NCI-H748 (cell line): ENCODE measurements around the gene USP34.

Experiments
- DNase-seq: peaks from one replicate; lab custom pipeline; 2025; ENCODE audit not compliant: unreplicated experiment; lab: John Stamatoyannopoulos, UW

The USP34 gene

DNA sequence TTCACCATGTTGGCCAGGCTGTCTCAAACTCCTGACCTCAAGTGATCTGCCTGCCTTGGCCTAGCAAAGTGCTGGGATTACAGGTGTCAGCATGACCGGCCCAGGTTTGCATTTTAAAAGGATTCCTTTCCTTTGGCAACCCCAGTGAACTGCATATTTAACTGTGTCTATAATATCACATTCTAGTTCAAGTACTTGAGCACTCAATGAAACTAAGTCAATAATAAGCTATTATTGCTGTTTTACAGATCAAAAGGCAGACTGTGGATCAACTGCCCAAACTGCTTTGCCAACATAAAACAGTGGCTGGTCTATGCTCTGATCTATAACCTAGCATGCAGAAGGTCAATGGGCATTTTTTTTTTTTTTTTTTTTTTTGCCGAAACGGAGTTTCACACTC is 144.5 kb downstream of the USP34 start:
- DNase-seq, result peak; percentile 8

DNA sequence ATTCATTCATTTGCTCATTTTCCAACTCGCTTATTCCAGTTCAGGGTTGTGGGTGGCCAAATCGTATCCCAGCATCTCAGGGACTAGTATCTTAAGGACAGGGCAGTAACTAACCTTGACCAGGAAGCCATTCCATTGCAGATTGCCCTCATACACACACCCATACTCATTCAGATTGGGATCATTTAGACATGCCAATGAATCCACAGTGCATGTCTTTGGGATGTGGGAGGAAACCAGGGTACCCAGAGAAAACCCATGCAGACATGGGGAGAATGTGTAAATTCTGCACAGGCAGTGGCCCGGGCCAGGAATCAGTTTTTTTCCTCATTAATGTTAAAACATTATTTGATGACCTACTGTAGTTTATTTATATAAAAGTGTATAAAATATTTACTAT is 150.7 kb downstream of the USP34 start:
- no peak for DNase-seq

DNA sequence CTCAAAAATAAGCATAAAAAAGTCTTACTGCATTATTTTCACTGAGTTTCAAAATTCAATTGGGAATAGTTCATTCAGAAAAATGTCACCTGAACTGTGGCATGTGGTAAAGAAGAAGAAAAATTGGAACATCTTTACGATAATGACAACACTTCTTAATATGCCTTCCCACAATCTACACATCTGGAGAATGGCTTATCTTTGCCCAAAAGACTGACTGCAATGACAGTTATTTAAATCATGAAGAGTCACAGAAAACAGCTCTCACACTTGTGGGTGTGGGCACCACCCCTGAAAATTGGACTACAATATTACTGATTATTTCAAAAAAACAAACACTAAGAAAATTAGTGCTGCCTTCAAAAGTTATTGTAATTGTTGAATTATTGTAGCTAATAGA is 152.3 kb downstream of the USP34 start:
- DNase-seq, result no peak

DNA sequence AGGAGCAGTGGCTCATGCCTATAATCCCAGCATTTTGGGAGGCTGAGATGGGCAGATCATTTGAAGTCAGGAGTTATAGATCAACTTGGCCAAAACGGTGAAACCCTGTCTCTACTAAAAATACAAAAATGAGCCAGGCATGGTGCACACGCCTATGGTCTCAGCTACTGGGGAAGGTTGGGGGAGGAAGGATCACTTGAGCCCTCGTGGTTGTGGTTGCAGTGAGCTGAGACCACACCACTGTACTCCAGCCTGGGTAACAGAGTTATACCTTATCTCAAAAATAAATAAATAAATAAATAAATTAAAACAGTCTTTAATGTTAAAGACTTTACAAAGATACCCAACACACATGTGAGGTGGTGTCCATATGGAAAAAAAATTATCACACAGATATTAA is 174.9 kb downstream of the USP34 start:
- DNase-seq, result no peak

DNA sequence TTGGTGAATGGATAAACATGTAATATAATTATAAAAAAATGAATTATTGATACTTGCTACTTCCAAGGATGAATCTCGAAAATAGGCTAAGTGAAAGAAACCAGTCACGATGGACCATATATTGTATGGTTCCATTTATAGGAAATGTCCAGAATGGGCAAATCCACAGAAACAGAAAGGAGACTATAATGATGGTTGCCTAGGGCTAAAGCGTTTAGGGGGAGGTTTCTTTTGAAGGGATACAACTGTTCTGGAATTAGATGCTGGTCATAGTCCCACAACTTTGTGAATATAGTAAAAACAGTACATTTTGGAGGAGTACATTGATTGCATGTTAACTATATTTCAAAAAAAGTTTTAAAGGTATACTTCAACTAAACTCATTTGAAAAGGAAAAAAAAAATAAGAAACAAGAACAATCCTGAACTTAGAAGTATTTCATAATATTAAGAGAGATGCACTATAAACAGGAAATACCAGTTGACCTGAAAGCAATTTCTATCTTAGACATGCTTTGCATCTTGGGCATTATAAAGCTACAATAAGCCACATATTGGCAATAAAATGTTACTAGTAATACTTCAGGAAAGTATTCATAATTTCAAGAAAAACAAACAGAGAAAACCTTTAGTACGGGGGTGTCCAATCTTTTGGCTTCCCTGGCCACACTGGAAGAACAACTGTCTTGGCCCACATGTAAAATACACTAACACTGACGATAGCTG is 178.9 kb downstream of the USP34 start:
- DNase-seq, result no peak

DNA sequence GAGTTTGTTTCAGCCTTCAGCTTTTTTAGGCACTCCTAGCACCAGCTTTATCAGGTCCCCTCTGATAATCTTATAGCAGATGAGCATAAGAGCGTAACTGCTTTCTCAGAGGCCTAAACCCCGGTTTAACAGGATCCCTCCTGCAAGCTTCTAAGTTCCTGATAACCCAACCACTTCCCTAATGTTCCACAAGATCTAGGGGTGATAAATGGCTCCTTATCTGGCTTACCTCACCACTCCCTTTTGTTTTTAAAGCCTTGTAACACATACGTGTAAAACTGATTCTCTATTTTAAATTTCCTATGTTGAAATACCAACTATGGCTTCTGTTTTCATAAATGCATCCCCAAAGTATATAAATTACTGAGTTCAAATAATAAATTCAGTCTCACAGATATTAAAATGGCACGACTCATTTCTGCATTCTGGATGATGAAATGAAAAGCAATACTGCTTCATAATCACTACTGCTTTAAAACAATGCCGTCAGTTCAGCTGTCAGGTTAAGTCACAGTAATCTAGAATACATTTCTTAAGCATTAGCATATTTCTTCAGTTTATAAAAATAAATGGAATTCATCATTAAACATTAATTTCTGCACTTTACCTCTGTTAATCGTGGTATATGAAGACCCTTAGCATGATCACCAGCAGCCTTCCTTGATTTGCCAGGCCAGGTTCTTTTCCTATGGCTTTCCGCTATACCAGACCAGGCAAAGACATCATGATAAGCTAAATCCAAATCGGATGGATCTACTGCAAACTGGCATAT is 182.6 kb downstream of the USP34 start:
- DNase-seq, result no peak

DNA sequence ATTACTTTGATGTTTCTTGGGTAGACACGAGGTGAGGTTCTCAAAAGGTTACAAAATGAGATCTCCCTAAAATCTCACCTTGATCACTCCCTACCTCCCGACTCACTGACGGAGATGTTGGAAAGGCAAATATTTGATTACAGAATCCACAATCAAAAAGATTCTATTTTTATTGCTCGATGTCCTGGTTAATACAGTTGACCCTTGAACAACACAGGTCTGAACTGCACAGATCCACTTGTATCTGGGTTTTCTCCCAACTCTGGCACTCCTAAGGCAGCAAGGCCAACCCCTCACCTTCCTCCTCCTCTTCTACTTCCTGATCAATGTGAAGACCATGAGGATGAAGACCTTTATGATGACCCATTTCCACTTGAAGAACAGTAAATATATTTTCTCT is 183.6 kb downstream of the USP34 start:
- no peak for DNase-seq

DNA sequence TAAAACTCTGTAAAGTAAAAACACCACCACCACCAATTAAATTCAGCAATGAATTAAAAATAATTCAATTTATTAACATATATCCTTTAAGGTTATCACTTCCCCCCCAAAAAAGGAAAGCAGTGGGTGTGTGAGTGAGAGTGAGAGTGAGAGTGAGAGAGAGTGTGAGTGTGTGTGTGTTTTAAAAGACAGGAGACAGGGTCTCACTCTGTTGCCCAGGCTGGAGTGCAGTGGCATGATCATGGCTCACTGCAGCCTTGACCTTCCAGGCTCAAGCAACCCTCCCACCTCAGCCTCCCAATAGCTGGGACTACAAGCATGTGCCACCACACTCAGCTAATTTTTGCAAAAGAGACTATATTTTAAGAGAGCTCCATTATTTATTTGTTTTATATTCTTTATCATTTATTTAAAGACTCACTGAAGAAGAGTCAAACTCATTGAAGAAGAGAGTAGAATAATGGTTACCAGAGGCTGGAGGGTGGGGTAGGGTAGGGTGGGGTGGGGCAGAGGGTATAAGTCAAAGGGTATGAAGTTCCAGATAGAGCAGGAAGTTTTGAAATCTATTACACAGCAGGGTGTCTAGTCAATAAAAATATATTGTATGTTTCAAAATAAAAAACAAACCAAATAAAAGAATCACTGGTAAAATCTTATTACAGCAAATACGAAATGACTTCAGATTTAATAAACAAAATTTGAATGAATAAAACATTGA is 187.3 kb downstream of the USP34 start:
- no peak for DNase-seq

DNA sequence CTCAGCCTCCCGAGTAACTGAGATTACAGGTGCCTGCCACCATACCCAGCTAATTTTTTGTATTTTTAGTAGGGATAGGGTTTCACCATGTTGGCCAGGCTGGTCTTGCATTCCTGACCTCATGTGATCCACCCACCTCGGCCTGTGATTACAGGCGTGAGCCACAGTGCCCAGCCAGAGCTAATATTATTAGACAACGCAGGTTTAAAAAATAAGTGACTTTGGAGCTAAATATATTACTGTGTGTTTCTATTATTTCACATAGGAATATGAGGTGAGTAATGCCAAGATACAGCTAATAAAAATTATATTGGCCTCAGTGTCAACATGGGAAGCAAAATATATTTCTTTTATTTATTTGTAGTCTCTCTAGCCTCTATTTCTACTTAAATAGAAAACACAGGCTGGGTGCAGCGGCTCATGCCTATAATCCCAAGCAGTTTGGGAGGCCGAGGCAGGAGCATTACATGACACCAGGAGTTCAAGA is 188.7 kb downstream of the USP34 start:
- no peak for DNase-seq

DNA sequence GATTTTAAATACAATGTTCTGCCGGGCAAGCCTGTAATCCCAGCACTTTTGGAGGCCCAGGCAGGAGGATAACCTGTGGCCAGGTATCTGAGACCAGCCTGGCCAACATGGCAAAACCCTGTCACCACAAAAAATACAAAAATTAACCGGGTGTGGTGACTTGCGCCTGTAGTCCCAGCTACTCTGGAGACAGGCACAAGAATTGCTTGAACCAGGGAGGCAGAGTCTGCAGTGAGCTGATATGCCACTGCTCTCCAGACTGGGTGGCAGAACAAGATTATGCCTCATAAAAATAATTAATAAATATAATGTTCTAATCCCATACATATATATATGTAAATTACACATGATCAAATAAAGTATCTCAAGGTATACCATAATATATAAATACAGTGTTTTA is 189.6 kb downstream of the USP34 start:
- no peak for DNase-seq

DNA sequence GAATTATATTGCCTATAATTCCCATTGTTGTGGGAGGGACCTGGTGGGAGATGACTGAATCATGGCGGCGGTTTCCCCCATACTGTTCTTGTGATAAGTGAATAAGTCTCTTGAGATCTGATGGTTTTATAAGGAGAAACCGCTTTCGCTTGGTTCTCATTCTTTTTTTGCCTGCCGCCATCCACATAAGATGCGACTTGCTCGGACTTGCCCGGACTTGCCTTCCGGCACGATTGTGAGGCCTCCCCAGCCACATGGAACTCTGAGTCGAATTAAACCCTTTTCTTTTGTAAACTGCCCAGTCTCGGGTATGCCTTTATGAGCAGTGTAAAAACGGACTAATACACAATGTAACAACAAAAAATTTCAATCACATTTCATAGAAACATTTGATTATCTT is 193.1 kb downstream of the USP34 start:
- DNase-seq, result no peak

DNA sequence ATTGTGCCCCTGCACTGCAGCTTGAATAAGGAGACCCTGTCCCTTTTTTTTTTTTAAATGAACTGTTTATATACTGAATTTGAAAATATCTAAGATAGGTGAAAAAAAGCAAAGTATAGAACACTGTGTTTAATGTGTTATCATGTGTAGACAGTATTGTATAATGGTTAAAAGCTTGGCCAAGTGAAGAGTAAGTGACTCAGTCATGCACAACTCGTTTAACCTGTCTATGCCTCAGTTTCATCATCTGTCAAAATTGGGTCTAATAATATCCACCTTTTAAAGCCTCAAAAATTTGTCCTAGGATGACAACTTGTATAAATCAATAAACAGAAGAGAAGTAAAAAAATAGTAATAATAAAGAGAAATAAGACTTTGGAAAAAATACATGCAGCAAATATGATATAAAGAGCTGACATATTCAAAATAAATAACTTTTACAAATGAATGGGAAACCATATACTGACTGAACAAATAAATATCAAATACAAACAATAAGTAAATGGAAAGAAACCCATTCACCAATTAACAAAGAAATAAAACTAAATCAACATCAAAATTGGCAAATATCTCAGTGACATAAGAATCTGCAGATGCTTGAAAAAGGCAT is 195.2 kb downstream of the USP34 start:
- no peak for DNase-seq

DNA sequence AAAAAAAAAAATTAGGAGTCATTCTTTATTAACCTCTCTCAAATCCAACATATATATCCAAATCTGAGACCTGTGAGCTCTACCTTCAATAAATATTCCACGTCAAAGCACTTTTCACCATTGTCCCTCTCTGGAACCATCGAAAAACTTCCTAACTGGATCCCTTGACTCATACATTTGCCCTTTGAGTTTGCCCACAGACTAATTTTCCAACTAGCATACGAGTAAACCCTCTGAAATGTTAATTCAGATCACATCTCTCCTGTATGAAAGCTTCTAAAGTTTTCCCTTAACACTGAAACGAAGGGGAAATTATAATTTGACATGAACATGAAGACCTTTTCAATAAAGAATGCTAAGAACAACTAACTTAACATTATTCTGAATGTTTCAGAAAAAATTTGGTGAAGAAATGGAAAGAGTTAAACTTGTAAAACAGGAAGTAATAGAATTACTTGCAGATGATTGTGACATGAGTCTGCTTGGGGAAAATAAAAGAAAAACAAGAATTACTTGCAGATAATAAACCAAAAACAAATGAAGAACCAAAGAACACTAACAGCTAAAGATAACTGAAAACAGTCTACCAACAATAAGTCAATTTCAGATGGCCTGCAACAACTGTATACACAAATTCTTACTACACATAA is 198.3 kb downstream of the USP34 start:
- DNase-seq, result no peak

DNA sequence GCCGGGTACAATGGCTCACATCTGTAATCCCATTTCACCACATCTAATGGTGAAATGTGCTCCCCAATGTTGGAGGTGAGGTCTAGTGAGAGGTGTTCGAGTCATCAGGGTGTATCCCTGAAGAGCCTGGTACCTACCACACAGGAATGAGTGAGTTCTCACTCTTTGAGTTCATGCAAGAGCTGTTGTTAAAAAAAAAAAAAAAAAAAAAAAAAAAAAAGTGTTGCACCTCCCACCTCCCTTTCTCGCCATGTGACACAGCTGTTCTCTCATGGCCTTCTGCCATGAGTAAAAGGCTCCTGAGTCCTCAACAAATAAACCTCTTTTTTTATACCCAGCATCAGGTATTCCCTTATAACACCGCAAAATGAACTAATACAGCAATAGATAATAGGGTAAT is 202.6 kb downstream of the USP34 start:
- DNase-seq, result no peak

DNA sequence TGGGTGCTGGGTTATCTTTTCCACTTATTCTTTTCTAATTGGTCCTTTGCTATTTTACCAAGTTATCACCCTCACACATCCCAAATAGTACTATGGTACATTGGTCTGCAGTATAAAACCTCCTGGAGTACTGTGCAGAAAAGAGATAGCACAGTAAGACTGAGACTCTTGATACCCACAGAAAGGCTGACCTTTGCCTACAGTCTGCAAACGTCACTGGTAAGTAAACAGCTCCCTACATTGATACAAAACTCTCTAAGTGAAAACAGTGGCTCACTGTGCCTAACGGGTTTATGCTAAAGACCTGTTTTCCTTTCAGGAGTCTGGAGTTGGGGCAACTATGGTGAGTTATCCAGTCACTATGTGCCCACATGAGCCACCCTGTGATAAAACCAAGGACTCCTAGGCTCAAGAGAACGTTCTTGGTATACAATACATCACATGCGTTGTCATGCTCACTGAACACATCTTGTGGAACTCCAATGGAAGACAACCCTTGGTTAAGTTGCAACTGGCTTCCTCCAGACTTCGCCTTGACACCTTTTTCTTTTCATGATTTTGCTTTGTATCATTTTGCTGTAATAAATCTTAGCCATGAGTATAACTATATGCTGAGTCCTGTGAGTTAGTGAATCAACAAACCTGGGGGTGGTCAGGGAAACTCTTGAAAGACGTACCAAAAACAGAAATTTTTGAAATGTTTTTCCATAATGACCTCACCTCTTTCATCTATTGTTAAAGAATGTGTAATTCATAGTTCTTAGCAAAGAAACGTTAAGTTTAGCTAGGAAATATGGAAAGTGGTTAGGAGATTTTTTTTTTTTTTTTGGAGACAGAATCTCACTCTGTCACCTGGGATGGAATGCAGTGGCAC is 204.0 kb downstream of the USP34 start:
- no peak for DNase-seq

DNA sequence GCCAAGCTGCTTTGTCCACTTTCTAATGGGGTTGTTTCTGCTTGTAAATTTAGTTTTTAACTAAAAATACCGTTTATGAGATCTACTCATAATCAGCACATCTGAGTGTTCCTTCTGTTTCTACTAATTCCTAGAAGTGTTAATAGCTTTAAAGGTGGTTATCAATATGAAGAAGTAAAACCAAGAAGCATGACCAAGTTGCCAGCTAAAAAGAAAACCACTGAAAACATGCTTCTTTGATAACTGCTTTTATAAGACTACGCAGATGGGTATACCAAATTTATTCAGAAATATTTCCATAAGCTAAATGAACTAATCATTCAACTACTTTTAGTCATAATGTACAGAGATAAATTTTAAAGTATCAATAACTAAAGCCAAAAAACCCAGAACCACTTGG is 207.1 kb downstream of the USP34 start:
- no peak for DNase-seq

DNA sequence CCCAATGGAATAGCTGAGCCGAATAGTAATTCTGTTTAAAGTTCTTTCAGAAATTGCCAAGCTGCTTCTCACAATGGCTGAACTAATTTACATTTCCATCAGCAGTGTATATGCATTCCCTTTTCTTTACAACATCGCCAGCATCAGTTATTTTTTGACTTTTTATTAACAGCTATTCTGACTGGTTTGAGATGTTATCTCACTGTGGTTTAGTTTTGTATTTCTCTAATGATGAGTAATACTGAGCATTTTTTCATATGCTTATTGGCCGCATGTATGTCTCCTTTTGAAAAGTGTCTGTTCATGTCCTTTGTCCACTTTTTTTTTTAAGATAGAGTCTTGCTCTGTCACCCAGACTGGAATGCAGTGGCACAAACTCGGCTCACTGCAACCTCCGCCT is 208.2 kb downstream of the USP34 start:
- no peak for DNase-seq

DNA sequence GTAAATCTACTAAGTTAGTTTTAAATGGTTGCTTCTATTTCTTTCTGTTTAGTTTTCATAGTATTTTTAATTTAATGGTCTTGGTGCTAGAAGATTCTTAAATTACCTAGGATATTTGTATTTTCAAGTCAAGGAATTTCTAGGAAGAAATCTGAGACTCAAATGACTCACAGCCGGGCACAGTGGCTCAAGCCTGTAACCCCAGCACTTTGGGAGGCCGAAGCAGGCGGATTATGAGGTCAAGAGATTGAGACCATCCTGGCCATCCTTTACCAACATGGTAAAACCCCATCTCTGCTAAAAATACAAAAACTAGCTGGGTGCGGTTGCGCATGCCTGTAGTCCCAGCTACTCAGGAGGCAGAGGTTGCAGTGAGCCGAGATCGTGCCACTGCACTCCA is 213.4 kb downstream of the USP34 start:
- no peak for DNase-seq

DNA sequence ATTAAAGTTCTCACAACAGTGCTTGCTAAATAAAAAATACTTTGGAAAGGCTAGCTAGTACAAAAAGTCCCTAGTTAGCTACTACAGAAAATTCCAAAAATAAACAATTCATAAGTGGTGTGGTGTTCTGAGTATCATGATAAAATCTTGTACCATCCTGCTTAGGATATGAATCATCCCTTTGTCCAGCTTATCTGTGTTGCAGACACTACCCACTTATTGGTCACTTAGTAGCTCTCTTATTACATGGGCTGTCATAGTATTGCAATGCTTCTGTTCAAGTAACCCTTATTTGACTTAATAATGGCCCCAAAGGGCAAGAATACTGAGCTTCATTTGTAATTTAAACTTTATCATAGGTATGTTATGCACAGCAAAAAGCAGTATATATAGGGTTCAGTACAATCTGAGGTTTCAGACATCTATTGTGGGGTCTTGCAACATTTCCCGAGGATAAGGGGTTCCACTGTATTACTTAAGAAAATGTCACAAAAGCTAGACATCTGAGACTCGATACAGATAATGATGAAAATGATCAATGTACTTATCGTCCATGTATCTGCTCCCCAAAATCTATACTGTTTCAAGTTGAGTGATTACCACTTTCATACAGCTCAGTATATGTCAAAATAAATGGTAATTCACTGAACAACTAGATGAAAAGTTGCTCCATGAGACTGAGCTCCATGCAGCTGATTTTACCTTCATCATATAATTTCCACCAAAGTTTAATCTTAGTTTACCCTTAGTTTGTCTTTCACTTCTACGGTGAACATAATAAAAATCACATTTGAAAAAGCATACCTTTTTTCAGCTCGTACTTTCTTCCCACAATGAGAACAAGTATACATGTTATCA is 215.1 kb downstream of the USP34 start:
- no peak for DNase-seq
